Measurements from ENCODE around the gene MLNR. TPM values are rescaled to one million over a fixed set of nuclear protein-coding genes. Genes with fewer than 3 reads are reported as not detected.

MLNR gene
- total RNA-seq, 8 experiments from 2014 or later = 0.13 to 0.54 (median 0.21) TPM; not detected in 3

DNA sequence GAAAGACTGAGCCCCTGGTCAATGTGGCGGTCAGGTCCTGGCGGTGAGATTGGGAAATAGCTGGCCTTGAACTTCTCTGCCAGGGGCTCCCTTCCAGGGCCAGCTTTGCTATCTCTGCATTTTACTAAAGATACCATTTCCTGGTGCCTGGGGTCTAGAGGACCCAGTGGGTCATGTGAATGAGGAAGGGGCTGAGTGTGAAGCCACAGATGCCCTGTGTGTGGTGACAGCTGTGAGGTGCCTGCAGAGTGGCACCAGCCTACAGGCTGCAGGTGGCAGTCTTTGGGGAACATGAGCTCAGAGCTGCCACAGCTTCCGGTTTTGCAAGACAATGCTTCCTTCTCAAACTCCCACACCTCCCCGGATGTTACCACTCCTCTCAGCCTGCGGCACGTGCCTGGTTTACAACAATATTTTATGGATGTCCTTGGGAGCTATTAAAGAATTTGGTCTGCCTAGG is 5.2 kb upstream of the MLNR start:
- H3K4me3 ChIP-seq = no peak overlapping the region
- no peak overlapping the region for H3K27ac ChIP-seq
- 17 to 70% (median 50%) methylated on average over 1 to 4 of the region's 6 CpGs; no CpG with 5 or more reads in 4 of the 10 experiments for WGBS, 10 experiments
- H3K4me1 ChIP-seq (replicated peaks in 1 of 2) = peaks cover 0 to 4% of the 10 kb centered on the region in 2 donors
- peak in 6 of 8 experiments; percentile 4 to 65 (median 44) for ATAC-seq (replicated peaks in 6 of 8)
- in situ Hi-C loops (cut with MboI; ENCODE audit: low pct_unique_long_range_greater_than_20kb in 2 of 9, low sequenced_read_pairs in 9 of 9, unreplicated experiment in 9 of 9) = no loop called here

- no peak for ATAC-seq (replicated peaks in 6 of 8)
- 50 to 100% (median 68%) methylated on average over 1 to 4 of the region's 6 CpGs; no CpG with 5 or more reads in 6 of the 10 experiments for WGBS, 10 experiments
Observed at GRCh38 chr13:49216334-49216733, 3.8 kb upstream of the MLNR start.

DNA sequence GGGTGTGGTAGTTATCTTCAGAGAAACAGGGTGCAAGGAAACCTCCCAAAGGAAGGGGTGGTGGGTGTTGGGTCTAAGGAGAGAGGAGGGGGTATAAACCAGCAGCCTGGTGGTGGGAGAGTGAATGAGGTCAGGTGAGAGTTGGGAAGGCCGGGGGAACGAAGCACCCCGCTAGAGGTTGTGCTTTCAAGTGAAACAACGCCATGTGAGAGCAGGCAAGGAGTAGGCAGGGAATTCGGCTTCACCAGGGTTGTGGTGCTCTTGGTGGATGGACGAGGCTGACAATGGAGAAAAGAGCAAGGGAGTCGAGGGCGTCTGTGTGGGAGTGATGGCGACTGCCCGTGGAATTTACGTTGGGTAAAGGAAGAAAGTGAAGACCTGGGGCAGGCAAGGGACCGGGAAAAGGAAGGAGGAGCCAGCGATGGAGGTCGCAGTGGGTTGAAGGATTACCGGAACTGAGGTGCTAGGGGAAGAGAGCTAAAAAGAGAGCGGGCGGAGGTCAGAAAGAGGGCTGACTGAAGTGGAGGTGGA is 2.1 kb upstream of the MLNR start:
- no peak for ATAC-seq (replicated peaks in 6 of 8)
- Histone ChIP-seq H3K27ac (no peak overlapping the region), H3K4me3 (no peak overlapping the region), H3K4me1 (replicated peaks in 1 of 2) (peaks cover 0 to 4% of the 10 kb centered on the region in 2 donors)
- in situ Hi-C loops (cut with MboI; ENCODE audit: low pct_unique_long_range_greater_than_20kb in 2 of 9, low sequenced_read_pairs in 9 of 9, unreplicated experiment in 9 of 9) = no loop called here
- 17 to 69% (median 54%) methylated on average over 3 to 15 of the region's 17 CpGs; no CpG with 5 or more reads in 3 of the 10 experiments for WGBS, 10 experiments

More at GRCh38 chr13:49216334-49216733, 3.8 kb upstream of the MLNR start:
- Histone ChIP-seq H3K4me1 (replicated peaks in 1 of 2) (peaks cover 0 to 4% of the 10 kb centered on the region in 2 donors), H3K27ac (no peak overlapping the region), H3K4me3 (no peak overlapping the region)
- in situ Hi-C loops (cut with MboI; ENCODE audit: low pct_unique_long_range_greater_than_20kb in 2 of 9, low sequenced_read_pairs in 9 of 9, unreplicated experiment in 9 of 9) = no loop called here

GRCh38 chr13:49218493-49219051 is 1.6 kb upstream of the MLNR start:
- ATAC-seq (replicated peaks in 6 of 8) = peak in 1 of 8 experiments; percentile 38
- H3K4me3 ChIP-seq = no peak overlapping the region
- 5 to 100% (median 40%) methylated on average over 1 to 18 of the region's 25 CpGs; no CpG with 5 or more reads in 3 of the 10 experiments for WGBS, 10 experiments

GRCh38 chr13:49219647-49220035 is 497 bp upstream of the MLNR start:
- in situ Hi-C loops (cut with MboI; ENCODE audit: low pct_unique_long_range_greater_than_20kb in 2 of 9, low sequenced_read_pairs in 9 of 9, unreplicated experiment in 9 of 9) = no loop called here
- no peak overlapping the region for H3K27ac ChIP-seq
- no peak for ATAC-seq (replicated peaks in 6 of 8)
- H3K4me1 ChIP-seq (replicated peaks in 1 of 2) = peaks cover 0 to 4% of the 10 kb centered on the region in 2 donors
- WGBS, 10 experiments = 0 to 100% (median 59%) methylated on average over 1 to 12 of the region's 17 CpGs; no CpG with 5 or more reads in 5 of the 10 experiments
- peak overlapping the region; percentile 23 to 34 (median 32) for H3K4me3 ChIP-seq

More at GRCh38 chr13:49218493-49219051, 1.6 kb upstream of the MLNR start:
- Histone ChIP-seq H3K4me1 (replicated peaks in 1 of 2) (peaks cover 0 to 4% of the 10 kb centered on the region in 2 donors), H3K27ac (no peak overlapping the region)
- in situ Hi-C loops (cut with MboI; ENCODE audit: low pct_unique_long_range_greater_than_20kb in 2 of 9, low sequenced_read_pairs in 9 of 9, unreplicated experiment in 9 of 9) = no loop called here

GRCh38 chr13:49220856-49221589 is 885 bp downstream of the MLNR start:
- Histone ChIP-seq H3K4me3 (peak overlapping the region; percentile 23 to 34 (median 32)), H3K27ac (no peak overlapping the region), H3K4me1 (replicated peaks in 1 of 2) (no peaks in the 10 kb centered on the region)
- 0 to 60% (median 5%) methylated on average over 1 to 17 of the region's 73 CpGs; no CpG with 5 or more reads in 4 of the 10 experiments for WGBS, 10 experiments
- in situ Hi-C loops (cut with MboI; ENCODE audit: low pct_unique_long_range_greater_than_20kb in 2 of 9, low sequenced_read_pairs in 9 of 9, unreplicated experiment in 9 of 9) = no loop called here
- peak in 5 of 8 experiments; percentile 10 to 29 (median 11) for ATAC-seq (replicated peaks in 6 of 8)

GRCh38 chr13:49221590-49221965 is 1.4 kb downstream of the MLNR start:
- in situ Hi-C loops (cut with MboI; ENCODE audit: low pct_unique_long_range_greater_than_20kb in 2 of 9, low sequenced_read_pairs in 9 of 9, unreplicated experiment in 9 of 9) = no loop called here
- no peaks in the 10 kb centered on the region for H3K4me1 ChIP-seq (replicated peaks in 1 of 2)
- no peak for ATAC-seq (replicated peaks in 6 of 8)
- H3K4me3 ChIP-seq = no peak overlapping the region
- no peak overlapping the region for H3K27ac ChIP-seq
- WGBS, 10 experiments = 0 to 90% (median 66%) methylated on average over 1 to 4 of the region's 4 CpGs; no CpG with 5 or more reads in 1 of the 10 experiments

- ATAC-seq (replicated peaks in 6 of 8) = peak in 1 of 8 experiments; percentile 68
- WGBS, 10 experiments = 10 to 86% (median 65%) methylated on average over 1 to 3 of the region's 5 CpGs; no CpG with 5 or more reads in 6 of the 10 experiments
Observed at GRCh38 chr13:49225223-49226042, 5.3 kb downstream of the MLNR start.

GRCh38 chr13:49226613-49227012 is 6.5 kb downstream of the MLNR start:
- Histone ChIP-seq H3K4me3 (no peak overlapping the region), H3K4me1 (replicated peaks in 1 of 2) (no peaks in the 10 kb centered on the region), H3K27ac (no peak overlapping the region)
- 33 to 100% (median 94%) methylated on average over 1 to 5 of the region's 5 CpGs; no CpG with 5 or more reads in 1 of the 10 experiments for WGBS, 10 experiments
- no peak for ATAC-seq (replicated peaks in 6 of 8)
- in situ Hi-C loops (cut with MboI; ENCODE audit: low pct_unique_long_range_greater_than_20kb in 2 of 9, low sequenced_read_pairs in 9 of 9, unreplicated experiment in 9 of 9) = no loop called here

More at GRCh38 chr13:49225223-49226042, 5.3 kb downstream of the MLNR start:
- Histone ChIP-seq H3K27ac (no peak overlapping the region), H3K4me3 (no peak overlapping the region), H3K4me1 (replicated peaks in 1 of 2) (no peaks in the 10 kb centered on the region)
- in situ Hi-C loops (cut with MboI; ENCODE audit: low pct_unique_long_range_greater_than_20kb in 2 of 9, low sequenced_read_pairs in 9 of 9, unreplicated experiment in 9 of 9) = no loop called here

DNA sequence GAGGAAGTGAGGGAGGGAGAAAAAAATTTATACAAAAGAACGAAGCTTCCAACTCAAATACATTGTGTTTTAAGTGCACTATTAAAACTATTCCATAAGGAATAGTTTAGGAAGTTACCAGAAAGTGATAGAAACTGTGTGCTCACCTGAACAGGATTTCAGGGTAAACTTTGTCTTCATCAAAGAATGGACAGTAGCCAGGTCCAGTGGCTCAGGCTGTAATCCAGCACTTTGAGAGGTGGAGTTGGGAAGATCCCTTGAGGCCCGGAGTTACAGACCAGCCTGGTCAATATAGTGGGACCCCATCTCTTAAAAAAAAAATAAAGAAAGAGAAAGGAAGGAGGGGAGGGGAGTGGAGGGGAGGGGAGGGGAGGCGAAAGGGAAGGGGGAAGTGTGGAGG is 14.6 kb downstream of the MLNR start:
- Histone ChIP-seq H3K27ac (no peak overlapping the region), H3K4me3 (no peak overlapping the region), H3K4me1 (replicated peaks in 1 of 2) (no peaks in the 10 kb centered on the region)
- ATAC-seq (replicated peaks in 6 of 8) = no peak
- 80 to 100% (median 92%) methylated on average over 1 to 2 of the region's 3 CpGs; no CpG with 5 or more reads in 3 of the 10 experiments for WGBS, 10 experiments
- in situ Hi-C loops (cut with MboI; ENCODE audit: low pct_unique_long_range_greater_than_20kb in 2 of 9, low sequenced_read_pairs in 9 of 9, unreplicated experiment in 9 of 9) = no loop called here

DNA sequence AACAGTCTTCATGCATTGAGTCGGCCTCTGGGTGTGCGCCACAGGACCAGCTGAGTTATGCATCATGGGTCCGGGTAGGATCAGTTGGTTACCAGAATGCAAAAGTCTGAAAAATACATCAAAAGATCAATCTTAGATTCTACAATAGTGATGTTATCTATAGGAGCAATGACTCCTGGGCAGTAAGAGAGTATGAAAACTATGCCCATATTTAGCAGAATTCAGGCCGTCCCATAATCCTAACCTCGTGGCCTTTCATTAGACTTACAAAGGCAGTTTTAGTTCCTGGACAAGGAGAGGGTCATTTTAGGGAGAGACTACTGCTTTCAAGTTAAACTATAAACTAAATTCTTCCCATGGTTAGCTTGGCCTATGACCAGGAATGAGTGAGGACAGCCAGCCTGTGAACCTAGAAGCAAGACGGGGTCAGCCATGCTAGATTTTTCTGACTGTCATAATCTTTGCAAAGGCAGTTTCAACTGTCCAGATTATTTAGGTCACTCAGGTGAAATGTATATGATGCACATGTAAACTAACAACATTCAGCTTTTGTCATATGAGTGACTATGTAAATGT is 15.8 kb downstream of the MLNR start:
- H3K4me3 ChIP-seq = no peak overlapping the region
- in situ Hi-C loops (cut with MboI; ENCODE audit: low pct_unique_long_range_greater_than_20kb in 2 of 9, low sequenced_read_pairs in 9 of 9, unreplicated experiment in 9 of 9) = no loop called here
- H3K4me1 ChIP-seq (replicated peaks in 1 of 2) = no peaks in the 10 kb centered on the region
- ATAC-seq (replicated peaks in 6 of 8) = peak in 2 of 8 experiments; percentile 44 to 54
- H3K27ac ChIP-seq = no peak overlapping the region
- WGBS, 10 experiments = 72 to 100% (median 94%) methylated on average over 1 to 6 of the region's 6 CpGs; no CpG with 5 or more reads in 2 of the 10 experiments

GRCh38 chr13:49238621-49239020 is 18.5 kb downstream of the MLNR start:
- ATAC-seq (replicated peaks in 6 of 8) = no peak
- H3K4me3 ChIP-seq = no peak overlapping the region
- in situ Hi-C loops (cut with MboI; ENCODE audit: low pct_unique_long_range_greater_than_20kb in 2 of 9, low sequenced_read_pairs in 9 of 9, unreplicated experiment in 9 of 9) = no loop called here
- 80 to 100% (median 100%) methylated on average over 1 to 2 of the region's 2 CpGs; no CpG with 5 or more reads in 1 of the 10 experiments for WGBS, 10 experiments
- H3K4me1 ChIP-seq (replicated peaks in 1 of 2) = no peaks in the 10 kb centered on the region
- H3K27ac ChIP-seq = no peak overlapping the region
